H54 (cell line): ENCODE data around the gene NMNAT1.
A peak's percentile ranks its signal among the peaks of the same experiment; 100 is the strongest.

Source experiments
- DNase-seq: peaks from one replicate; pipeline ENCODE4 v3.0.0; 2011; ENCODE audit warnings: low spot score, mixed read lengths; ENCODE audit not compliant: insufficient read length
- FAIRE-seq: peaks from 3 replicates; lab custom pipeline; 2011; peaks lifted over from hg19 to GRCh38; lab: Jason Lieb, UNC
- POLR2A ChIP-seq: IDR thresholded peaks from 2 replicates; pipeline ENCODE4 v1.6.1; 2011; ENCODE audit warnings: low read depth, mild to moderate bottlenecking, low read length

NMNAT1 gene

GRCh38 chr1:9942939-9943788 lies at the start of gene NMNAT1, which contains the start of gene LZIC:
NMNAT1 (plus strand) TSS chr1:9943475; CDS start chr1:9972074, 28,599 bp downstream.
LZIC (minus strand) TSS chr1:9943391; CDS start chr1:9936619, 6,772 bp downstream.
- no peak for FAIRE-seq

DNA sequence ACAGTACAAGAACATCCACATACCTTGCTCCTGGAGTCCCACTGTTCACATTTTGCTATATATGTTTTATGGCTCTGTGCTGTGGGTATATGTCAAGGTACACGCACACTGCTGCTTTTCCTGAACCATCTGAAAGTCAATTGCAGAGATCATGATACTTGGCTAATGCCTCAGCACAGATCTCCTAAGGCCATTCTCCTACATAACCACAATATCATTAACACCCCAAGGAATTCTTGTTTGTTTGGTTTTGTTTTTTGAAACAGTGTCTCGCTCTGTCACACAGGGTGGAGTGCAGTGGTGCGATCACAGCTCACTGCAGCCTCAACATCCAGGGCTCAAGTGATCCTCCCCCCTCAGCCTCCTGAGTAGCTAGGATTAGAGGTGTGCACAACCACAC lies 49.2 kb upstream of the NMNAT1 start:
- no peak for TF ChIP-seq POLR2A
- FAIRE-seq (no peak), DNase-seq (no peak)

More at GRCh38 chr1:9942939-9943788, at the start of gene NMNAT1, which contains the start of gene LZIC:
- DNase-seq, result peak; percentile 68
- peak; percentile 64 for TF ChIP-seq POLR2A

DNA sequence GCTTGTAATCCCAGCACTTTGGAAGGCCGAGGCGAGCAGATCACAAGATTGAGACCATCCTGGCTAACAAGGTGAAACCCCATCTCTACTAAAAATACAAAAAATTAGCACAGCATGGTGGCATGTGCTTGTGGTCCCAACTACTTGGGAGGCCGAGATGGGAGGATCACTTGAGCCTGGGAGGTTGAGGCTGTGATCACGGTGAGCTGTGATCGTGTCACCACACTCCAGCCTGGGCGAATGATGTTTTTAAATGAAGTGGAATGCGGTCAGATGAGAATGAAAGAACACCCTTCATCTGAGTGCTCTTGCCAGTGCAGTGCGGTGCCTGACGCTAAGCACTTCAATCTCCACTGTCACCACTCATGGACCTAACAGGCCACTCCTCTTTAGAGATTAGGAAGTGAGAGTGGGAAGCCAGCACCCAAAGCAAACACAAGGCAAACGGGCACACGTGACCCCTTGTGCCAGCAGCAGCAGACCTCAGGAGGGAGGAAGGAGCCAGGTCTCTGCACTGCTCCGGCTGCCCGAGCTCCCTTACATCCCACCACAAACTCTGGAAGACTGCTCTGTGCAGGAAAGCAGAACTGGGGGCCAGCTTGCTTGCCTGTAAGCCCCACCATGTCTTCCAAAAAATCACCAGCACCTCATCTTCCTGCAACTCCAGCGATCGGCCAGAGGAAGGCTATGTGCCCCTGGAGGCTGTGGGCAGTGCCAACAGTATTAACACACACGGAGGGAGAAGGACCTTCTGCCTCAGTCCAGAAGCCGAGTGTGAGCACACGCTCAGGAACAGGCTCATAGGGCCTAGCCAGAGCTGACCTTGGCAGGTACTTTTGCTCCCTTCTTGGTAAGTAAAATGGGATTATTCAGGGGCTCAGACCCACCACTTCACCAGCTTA lies 42.9 kb upstream of the NMNAT1 start:
- FAIRE-seq (no peak), DNase-seq (no peak)
- no peak for TF ChIP-seq POLR2A

- FAIRE-seq, result no peak
- no peak for TF ChIP-seq POLR2A
- no peak for DNase-seq
These were observed 41.9 kb upstream of the NMNAT1 start for GRCh38 chr1:9901148-9902059.

DNA sequence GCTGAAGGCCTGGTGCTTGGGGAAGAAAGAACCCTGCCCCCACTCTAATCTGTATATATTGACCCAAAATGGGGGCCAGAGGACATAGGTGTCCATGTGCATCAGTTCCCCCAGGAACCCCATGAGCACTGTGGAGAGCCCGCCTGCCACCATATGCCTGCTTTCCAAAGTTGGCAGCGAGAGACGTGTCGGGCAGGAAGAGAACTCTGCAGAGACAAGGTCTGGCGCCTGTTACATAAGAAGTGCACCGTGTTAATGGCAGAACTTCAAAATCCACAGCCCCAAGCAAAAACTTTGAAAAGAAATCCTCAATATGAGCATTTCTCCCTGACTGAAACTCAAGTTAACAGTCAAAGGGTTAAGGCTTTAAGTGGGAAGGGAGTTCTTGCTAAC lies 41.2 kb upstream of the NMNAT1 start:
- no peak for TF ChIP-seq POLR2A
- FAIRE-seq, result no peak
- no peak for DNase-seq

DNA sequence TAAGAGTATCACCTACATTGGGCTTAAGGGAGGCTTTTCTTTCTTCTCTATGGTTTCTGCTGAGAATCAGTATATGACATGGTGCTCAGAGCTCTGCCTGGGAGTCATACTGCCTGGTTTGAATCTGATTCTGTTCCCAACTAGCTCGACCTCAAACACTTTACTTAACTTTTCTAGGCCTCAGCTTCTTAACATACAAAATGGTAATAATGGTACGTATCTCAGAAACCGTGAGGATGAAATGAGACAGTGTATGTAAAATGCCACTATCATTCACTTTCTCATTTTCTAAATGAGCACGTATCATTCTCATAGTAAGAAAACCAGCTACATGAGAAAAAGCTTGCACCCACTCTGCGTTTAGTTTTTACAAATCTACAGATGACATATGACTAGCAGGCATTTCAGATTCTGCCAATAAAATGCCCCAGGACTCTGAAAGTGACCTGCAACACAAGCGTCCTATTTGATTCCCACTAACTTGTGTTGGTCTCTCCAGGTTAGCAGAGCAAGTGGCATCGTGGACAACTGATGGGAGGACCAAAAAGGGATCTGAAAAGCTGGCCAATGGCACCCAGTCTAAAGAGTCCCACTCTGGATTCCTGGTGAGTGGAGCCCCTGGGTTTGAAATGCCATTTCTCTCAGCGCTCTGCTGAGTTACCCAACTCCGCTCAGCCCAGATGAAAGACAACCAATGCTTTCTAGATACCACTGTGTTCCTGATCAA lies 39.3 kb upstream of the NMNAT1 start:
- DNase-seq, result no peak
- no peak for TF ChIP-seq POLR2A
- no peak for FAIRE-seq

- FAIRE-seq (no peak), DNase-seq (no peak)
- TF ChIP-seq POLR2A, result no peak
These were observed 38.7 kb upstream of the NMNAT1 start for GRCh38 chr1:9904596-9904995.

- FAIRE-seq (no peak), DNase-seq (no peak)
- no peak for TF ChIP-seq POLR2A
These were observed 38.3 kb upstream of the NMNAT1 start for GRCh38 chr1:9905010-9905409.

- FAIRE-seq (no peak), DNase-seq (no peak)
- no peak for TF ChIP-seq POLR2A
These were observed 36.8 kb upstream of the NMNAT1 start for GRCh38 chr1:9906466-9906865.

DNA sequence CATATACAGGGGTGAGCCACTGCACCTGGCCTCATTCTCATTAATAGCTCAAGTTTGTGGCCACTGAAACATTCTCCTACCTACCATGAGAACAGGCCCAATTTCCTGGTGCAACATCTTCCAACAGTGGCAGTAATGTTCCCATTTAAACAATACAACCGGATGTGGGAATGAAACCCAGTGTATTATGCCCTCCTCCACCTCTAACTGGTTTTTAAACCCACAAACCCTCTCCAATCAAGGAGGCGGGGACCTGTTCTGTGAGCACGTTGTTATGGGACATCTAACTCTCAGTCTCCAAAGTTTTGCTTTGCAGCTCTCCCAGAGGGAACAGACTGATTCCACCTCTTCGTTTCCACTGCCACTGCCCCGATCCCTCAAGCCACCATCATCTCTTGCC lies 35.8 kb upstream of the NMNAT1 start:
- DNase-seq (no peak), FAIRE-seq (no peak)
- TF ChIP-seq POLR2A, result no peak

DNA sequence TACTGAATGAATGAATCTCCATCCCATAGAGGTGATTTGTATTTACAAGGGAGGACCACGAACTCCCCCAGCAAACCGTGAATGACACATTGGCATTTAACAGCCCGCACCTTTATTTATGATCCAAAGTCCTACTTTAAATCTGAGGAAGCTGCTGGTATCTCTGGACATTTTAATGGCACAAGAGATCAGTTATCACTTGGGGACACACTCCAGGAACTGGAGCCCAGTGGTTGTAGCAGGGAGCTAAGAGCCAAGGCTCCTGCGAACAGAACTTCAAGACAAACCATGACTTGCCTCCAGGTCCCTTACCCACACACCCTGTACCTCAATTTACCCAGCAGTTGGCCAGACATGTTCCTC lies 34.4 kb upstream of the NMNAT1 start:
- TF ChIP-seq POLR2A, result no peak
- FAIRE-seq (no peak), DNase-seq (no peak)

- DNase-seq (no peak), FAIRE-seq (no peak)
- TF ChIP-seq POLR2A, result no peak
These were observed 33.8 kb upstream of the NMNAT1 start for GRCh38 chr1:9909234-9910046.
